Kidney capillary endothelial cell (primary cell): ENCODE measurements around the gene CCNQ.

ENCODE experiments used
- DNase-seq: peaks from one replicate; pipeline ENCODE4 v3.0.0-alpha.2; 2018; ENCODE audit warnings: low spot score

The CCNQ gene

DNA sequence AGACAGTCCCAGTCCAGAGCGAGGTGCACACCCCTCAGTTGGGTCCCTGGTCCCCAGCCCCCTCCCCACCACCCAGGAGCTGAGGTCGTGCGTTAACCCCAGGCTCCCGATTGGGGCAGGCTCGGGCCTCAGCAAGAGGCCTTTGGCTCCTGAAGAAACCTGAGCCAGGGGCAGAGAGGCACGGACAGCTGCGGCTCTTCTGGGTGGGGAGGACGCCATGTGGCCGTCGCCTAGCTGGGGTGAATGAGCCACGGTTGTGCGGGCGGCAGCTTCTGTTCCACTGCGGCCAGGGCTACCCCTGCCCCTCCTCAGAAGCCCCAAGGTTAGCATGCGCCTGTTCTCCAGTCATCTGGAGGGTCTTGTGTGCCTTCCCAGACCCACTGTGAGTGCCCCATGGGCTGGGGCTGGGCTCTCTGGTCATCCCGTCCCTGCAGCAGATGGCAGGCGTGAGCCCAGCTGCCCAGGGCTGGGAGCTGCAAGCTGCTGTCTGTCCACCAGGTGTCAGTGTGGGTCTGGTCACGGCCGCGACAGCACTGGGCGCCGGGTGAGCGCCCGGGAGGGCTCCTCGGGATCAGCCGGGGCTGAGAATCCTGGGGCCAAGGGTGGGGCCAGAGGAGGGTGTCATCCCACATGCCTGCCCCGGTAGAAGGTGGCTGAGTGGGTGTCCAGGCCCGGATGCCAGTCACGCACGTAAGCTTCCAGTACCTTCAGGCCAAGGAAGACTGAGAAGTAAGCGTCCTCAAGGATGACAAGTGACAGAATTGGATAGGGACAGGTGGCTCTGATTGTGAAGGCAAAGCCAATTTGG, 59.6 kb downstream of the CCNQ start:
- DNase-seq = peak; percentile 59

DNA sequence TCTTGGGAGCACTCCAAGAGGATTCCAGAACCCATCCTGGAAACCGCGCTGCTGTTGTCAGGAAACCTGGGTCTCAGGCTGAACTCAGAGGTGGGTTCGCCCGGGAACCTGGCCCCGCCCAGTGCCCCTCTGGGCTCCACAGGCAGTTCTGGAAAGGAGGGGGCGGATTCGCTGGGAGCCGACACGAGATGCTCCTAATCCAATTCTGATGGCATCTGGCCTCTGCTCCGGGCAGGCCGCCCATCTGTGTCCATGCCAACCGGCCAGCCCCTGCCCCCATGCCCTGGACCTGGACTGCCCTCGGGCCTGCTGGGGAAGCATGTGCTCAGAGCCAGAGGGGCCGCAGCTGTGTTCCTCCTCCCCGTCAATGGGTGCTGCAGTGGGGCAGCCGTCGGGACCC, 60.5 kb downstream of the CCNQ start:
- no peak for DNase-seq
